ENCODE measurements around the gene ACTR1A.

Gene ACTR1A

DNA sequence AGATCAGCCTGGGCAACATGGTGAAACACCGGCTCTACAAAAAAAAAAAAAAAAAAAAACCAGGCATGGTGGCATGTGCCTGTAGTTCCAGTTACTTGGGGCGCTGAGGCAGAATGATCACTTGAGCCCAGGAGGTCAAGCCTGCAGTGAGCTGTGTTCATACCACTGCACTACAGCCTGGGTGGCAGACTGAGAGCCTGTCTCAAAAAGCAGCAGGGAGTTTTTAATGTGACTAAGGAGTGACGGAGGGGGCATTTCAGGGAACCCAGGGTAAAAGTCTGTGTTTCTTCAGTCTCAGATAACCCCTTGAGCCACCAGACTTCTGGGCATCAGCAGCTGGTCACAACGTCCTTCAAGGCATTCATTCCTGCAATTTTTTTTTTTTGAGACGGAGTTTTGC is 49.0 kb downstream of the ACTR1A start:
- DNase-seq (ENCODE audit: low read depth) = no peak

DNA sequence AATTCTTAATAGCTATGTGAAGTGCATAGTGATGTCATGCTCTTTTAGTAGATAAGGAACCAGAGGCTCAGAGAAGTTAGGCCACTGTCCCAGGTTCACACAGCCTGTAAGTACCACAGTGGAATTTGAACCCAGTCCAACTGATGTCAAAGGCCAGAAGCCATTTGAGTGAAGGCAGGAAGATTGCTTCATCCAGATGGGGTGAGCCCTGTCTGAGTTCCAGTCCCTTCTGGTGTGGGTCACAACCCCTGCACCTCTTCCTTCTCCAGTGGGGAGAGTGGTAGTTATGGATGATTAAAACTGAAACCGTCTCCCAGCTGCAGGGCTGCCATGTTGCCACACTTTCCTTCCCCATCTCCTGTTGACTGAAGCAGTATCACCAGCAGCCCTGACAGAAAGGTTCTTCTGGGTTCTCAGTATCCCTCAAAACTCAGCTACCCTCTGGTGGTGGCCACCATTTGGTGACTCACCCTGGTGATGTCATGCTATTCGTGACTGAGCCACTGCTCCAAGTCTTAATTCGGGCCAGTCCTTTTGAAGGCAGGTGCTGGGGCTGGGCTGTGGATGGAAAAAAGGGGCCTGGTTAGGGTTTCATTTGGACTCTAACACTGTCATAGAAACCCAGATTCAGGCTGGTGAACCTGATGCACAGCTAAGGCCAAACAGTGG is 49.7 kb downstream of the ACTR1A start:
- no peak for DNase-seq (ENCODE audit: low read depth)

DNA sequence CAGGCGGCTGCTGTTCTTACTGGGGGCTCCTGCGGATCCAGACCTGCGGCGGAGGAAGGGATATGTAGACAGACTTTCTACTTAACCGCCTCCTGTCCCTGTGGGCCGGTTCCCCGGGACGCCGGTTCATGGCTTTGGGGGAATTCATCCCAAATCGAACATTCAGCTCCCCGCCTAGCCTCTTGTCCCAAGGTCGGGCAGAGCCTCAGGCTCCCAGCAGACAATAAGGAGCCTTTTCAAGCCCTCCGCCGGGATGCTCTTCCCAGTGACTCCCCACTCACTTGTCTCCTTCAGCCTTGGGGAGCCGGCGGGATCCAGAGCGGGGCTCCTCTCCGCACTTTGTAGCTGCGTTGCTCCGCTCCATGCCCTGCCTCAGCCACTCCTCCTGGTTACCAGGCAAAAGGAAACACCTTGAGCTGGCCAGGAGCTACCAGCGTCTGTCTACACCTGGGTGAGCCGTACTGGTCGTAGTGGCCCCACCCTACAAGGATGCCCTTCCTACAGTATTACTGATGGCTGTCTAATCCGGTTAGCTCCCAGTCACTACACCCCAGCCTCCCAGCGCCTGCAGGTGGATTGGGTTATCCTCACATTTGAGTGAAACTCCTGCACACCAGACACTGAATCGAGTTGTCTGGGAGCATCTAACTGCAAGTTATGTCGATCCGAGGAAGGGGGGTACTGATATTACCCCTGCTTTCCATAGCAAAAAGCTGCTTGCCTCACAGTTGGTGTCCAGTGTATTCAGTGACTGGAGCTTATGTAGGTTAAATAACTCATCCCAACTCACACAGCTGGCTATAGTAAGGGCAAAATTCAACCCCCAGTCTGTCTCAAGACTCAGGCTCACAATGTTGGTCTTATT is 51.2 kb downstream of the ACTR1A start, which contains the start of gene C10orf95:
Gene C10orf95 (minus strand): TSS at position 439 of the 865 bp plus-strand sequence. CDS start 450 bp downstream, outside the sequence.
- DNase-seq (ENCODE audit: low read depth) = no peak

DNA sequence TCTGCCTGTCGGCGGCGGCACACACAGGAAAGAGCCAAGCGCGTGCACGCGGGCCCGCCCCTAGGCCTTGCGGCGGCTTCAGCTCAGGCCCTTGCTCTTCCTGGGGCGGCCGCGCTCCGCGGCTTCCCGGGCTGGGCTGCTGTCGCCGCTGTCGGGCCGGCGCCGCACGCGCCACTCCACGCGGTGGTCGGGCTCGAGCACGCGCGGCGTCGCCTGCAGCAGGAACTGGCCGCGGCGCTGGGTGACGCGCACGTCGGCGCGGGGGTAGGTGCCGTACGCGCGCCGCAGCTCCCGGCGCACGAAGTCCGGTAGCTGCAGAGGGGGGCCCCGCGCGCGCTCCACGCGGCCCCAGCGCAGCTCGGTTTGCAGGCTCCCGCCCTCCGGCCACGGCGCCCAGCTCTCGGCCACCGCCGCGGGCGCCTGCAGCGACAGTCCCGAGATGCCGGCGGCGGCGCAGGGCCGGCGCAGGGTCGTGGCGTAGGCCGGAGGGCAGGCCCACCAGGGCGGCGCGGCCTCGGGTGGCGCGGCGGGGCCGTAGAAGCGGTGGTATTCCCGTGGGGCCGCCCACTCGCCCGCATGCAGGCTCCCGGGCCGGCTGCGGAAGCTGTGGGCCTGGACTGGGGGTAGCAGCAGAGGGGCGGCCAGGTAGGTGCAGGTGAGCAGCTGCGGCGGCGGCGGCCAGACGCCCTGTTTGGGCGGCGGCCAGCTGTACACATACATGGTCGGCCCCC is 52.0 kb downstream of the ACTR1A start:
- DNase-seq (ENCODE audit: low read depth) = peak; percentile 69

DNA sequence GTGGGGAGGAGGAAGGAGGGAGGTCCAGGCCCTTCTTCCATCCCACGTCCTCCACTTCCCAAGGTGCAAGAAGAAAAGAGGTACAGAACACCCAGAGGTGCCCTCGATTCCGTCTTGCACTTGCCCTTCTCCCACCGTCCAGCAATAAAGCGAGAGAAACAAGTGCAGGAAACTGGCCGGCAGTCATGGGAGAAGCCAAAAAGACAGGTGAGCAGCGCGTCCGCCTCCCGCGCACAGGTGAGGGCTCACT is 52.5 kb downstream of the ACTR1A start:
- no peak for DNase-seq (ENCODE audit: low read depth)

DNA sequence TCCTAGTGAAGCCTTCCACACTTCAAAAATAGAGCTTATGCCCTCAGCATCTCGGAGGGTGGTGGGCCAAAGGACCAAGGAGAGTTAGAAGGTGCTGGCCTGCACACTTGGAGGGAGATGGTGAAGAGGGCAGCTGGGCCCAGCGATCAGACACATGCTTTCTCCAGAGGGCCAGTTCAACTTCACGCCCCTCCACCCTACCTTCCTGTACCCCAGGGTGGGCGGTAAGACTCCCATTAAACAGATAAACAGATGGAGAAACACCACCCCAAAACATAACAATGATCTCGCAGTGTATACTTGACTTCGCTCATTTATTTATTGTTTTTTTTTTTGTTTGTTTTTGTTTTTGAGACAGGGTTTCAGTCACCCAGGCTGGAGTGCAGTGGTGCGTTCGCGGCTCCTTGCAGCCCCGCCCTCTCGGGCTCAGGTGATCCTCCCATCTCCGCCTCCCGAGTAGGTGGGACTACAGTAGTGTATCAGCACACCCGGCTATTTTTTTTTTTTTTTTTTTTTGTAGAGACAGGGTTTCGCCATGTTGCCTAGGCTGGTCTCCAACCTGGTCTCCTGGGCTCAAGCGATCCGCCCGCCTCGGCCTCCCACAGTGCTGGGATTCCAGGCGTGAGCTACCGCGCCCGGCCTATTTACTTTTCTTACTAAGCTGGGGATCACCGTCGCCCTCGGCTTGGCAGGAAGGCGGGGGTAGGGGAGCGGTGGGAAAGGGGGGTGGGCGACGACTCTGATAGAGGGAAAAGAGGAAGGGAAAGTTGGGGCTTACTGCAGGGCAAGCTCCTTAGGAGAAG is 53.0 kb downstream of the ACTR1A start:
- DNase-seq (ENCODE audit: low read depth) = no peak

DNA sequence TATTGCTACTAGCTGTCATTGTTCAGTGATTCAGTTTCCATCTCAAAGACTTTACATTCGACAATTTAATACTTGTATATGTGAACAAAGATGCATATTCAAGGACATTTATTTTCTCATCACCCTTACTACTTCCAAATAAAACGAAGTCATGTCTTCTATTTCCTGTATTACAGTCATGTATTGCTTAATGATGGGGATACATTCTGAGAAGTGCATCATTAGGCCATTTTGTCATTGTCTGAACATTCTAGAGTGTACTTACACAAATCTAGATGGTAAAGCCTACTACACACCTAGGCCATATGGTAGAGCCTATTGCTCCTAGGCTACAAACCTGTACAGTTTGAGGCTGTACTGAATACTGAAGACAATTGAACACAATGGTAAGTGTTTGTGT is 57.7 kb downstream of the ACTR1A start:
- DNase-seq (ENCODE audit: low read depth) = no peak

DNA sequence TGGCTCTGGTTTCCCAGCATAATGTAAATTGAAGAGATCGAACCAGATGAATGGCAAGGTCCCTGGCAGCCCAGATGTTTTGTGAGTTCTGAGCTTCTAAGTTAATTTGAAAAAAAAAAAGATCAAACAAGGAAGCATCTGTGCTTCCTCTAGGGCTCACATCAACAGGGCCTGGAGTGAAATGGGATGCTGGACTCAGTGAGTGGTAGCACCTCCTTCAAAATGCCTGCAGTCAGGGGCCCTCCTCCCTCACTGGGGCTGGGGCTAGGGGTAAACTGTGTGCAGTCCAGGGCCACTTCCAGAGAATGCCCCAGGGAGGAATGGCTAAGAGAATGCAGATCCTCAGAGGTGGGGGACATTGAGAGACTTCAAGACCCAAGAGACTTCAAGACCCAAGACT is 64.1 kb downstream of the ACTR1A start:
- no peak for DNase-seq (ENCODE audit: low read depth)

DNA sequence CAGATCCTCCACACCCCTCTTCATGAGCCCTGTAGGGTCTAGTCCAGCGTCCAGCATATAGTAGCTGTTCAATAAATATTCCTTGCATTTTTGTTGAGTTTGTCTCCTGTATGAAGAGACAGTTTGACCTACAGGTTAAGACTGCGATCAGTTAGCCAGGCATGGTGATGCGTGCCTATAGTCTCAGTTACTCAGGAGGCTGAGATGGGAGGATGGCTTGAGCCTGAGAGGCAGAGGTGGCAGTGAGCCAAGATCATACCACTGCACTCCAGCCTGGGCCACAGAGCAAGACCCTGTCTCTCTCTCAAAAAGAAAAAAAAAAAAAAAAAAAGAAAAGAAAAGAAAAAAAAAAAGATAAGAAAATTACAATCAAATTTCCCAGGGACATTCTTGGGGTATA is 65.0 kb downstream of the ACTR1A start:
- no peak for DNase-seq (ENCODE audit: low read depth)

DNA sequence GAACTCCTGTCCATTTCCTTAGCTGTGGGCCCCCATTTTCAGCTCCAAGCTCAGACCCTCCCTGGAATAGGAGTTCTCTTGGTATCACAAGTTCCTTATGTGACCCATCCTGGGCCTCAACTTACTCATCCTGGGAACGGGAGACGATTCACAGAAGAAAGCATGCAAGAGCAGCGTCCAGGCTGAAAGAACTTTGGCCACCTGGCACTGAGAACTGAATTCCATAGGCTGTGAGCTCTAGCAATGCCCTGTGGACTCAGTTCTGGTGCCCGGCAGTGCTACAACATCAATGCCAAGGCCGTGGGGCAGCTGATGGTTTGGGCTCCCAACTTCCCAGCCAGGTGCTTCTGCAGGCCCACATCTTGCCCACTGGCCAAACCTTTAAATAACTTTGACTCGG is 66.2 kb downstream of the ACTR1A start:
- no peak for DNase-seq (ENCODE audit: low read depth)

DNA sequence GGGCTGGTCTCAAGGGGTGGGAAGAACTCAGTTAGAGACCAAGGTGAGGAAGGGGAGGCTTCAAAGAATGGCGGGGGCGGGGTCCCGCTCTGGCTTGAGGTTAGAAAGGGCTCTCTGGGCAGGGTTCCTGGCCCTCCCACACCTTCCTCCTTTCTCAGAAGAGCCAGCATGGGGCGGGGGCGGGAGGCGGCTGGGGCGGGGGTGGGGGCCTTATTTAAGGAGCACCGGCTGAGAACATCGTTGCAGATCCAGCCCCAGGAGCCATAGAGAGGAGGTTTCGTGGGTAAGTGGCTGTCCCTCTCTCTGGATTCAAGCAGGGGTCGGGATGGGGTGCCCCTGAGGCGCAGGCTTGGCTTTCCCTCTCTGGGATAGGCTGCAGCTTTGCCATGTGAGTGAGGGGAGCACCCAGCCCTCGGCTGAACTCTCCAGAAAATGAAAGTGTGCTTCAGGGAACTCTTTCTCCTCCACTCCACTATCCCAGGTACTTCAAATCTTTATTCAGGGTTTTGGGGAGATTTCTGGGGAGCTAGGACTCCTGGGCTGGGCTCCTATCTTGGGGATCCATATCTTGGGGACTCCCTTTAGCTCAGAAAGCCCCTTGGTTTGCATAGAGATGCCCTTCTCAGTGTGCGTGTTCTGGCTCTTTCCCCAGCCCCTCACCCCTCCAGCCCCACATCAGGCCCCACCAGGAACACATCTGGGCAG is 66.8 kb downstream of the ACTR1A start:
- DNase-seq (ENCODE audit: low read depth) = no peak

DNA sequence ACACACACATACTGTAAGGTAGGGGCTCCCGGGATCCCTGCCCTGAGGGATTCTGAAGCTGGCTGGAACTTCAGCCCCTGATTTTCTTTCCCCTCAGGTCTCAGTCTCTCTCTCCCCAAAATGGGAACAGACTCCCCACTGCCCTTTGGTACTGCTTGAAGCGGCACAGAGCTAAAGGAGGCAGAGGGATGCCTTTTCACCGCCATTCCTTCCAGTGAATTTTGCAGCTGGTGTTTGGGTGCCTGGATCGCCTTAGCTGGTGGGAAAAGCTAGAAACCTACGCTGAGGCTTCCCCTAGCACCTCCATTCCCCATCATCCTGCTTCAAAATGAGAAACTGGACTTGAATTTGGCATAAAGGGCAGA is 67.4 kb downstream of the ACTR1A start:
- DNase-seq (ENCODE audit: low read depth) = no peak

DNA sequence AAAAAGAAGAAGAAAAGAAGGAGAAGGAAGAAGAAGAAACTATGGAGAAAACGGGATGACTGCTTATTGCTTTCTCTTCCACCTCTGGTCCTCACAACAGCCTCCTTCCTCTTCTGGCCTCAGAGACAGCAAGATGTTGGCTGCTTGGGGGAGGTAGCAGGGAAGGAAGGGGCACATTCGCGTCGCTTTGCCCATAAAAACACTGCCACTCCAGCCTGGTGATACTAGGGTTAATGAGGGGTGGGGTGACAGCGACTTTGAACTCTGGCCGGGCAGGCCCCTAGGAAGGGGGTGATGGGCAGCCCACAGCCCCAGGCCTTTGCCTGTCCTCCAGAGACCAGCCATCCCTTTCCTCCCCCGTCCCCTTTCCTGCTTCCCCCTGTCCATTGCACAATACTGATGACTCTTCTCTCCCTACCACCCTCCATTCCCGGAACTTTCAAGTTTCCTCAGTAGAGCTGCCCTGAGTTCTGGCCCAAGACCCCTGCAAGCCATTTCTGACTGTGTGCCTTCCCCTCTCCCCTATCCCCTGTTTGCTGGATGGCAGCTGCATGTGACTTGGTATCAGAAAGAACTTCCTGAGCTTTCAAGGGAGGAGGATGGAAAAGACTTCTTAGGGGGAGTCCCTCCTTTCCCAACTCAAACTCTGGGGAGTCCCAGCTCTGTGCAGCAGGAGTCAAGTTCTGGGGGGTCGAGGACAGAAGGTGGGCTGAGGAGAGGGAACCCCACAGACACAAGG is 67.9 kb downstream of the ACTR1A start:
- DNase-seq (ENCODE audit: low read depth) = no peak

DNA sequence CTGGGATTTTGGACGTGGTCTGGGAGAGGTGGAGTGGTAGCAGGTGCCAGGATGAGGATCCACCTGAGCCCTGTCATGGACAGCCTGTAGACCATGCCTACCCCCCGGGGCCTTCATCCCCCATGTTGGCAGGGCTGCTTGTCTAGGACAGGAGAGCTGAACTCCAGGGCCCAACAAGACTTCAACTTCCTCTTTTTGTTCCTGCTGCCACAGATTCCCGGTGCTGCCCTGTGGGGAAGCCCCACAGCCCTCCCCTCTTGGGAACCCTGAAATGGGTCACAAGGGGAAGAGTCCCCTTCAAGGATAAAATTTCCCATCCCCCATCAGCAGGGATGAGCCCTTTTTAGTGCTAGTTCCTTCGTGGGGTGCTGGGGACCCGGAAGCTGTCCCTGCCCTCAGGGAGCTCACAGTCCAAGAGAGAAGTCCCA is 68.9 kb downstream of the ACTR1A start:
- no peak for DNase-seq (ENCODE audit: low read depth)

DNA sequence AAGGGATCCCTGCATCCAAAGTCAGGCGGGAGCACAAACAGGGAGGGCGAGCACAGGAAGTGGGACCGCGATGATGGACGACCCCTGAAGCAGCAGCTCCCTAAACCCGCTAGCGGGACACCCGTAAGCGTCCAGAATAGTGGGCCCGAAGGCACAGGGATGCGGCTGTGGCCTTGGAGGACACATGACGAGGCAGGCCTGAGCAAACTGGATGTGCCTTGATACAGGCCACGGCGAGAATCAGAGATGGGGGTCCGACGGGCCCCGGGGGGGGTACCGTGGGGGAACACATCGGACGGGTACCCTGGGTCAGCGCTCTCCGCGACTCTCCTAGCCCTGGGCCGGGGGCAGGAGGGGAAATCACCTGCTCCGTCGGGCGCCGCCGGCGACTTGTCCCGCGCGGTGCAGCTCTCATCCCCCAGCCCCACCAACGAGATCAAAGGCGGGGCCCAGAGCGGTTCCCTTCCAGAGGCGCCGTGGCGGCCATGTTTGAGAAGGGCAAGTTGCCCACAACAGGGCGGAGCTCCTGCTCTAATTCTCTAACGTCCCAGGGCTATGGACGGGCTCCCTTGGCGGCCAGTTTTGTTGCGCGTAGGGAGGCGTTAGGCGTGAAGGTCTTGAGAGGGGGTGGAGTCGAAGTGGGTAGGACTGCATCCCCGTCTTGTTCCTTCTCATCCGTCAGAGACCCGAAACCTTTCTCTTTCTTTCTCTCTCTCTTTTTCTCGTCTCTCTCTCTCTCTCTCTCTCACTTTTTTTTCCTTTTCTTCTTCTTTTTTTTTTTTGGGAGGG is 70.2 kb downstream of the ACTR1A start, which contains the start of gene CUEDC2:
Gene CUEDC2 (minus strand): TSS at position 413 of the 789 bp plus-strand sequence. CDS start 7,386 bp downstream, outside the sequence.
- peak; percentile 94 for DNase-seq (ENCODE audit: low read depth)

DNA sequence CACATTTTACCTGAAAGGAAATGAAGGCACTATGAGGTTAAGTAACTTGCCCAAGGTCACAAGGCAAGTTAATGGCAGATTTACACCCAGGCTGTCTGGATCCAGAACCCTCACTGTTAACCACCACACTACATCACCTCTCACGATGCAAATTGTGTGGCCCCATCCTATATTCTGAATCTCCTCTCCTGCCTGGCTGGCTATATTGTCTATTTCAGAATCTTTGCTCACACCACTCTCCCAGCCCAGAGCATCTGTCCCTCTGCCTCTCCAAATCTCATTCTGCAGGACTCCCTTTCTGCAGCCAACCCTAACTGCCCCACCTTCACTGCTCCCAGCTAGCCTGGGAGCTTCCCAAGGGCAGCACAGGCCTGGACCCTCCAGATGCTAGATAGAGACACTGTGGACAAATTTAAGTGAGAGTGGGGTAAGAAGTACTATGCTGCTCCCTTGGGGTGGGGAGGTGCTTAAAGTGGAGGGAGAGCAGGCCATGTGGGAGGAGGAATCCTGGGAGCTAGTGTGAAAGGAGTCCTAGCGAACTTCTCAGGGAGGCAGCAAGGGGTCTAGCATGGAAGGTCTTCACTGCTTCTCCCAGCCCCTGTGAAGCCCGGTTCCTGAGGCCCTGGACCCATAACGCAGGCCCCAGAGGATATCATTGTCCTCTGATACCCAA is 70.9 kb downstream of the ACTR1A start:
- DNase-seq (ENCODE audit: low read depth) = no peak

DNA sequence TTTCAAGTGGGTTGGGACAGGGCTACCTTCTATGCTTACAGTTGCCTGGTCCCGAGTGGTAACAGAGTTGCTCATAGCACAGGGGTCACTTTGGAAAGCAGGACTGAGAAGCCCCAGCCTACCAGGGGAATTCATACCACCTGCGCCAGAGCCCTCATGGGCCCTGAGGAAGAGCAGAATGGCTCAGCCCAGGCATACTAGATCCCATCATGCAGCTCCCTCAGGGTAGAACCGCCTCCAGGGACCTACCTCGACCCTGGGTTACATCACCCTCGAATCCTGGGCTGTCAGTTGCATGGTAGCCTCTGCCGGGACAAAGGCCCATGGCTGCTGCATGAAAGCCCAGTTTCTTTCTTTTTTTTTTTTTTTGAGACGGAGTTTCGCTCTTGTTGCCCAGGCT is 73.0 kb downstream of the ACTR1A start:
- DNase-seq (ENCODE audit: low read depth) = no peak
